Measurements from ENCODE around the gene DAB1.
"Not testable (repeated sequence)": the region's sequence is repeated elsewhere in the genome, so short reads cannot be mapped to it uniquely, and the experiment has no call there.

The DAB1 gene

GRCh38 chr1:57117753-57118152 is 306.1 kb downstream of the DAB1 start:
- no peak for DNase-seq (ENCODE audit: low spot score)

- DNase-seq (ENCODE audit: low spot score), result no peak
Observed at GRCh38 chr1:57116871-57117270, 307.0 kb downstream of the DAB1 start.

GRCh38 chr1:57115030-57115614 is 308.7 kb downstream of the DAB1 start:
- DNase-seq (ENCODE audit: low spot score), result no peak

GRCh38 chr1:57112148-57112547 is 311.7 kb downstream of the DAB1 start:
- no peak for DNase-seq (ENCODE audit: low spot score)

GRCh38 chr1:57111175-57111574 is 312.7 kb downstream of the DAB1 start:
- DNase-seq (ENCODE audit: low spot score), result no peak

- DNase-seq (ENCODE audit: low spot score), result no peak
Observed at GRCh38 chr1:57109883-57110282, 314.0 kb downstream of the DAB1 start.

- no peak for DNase-seq (ENCODE audit: low spot score)
Observed at GRCh38 chr1:57109247-57109646, 314.6 kb downstream of the DAB1 start.

- DNase-seq (ENCODE audit: low spot score), result no peak
Observed at GRCh38 chr1:57106296-57106695, 317.6 kb downstream of the DAB1 start.

GRCh38 chr1:57102561-57103326 is 321.1 kb downstream of the DAB1 start:
- no peak for DNase-seq (ENCODE audit: low spot score)

- no peak for DNase-seq (ENCODE audit: low spot score)
Observed at GRCh38 chr1:57101209-57101608, 322.7 kb downstream of the DAB1 start.

GRCh38 chr1:57094749-57095148 is 329.1 kb downstream of the DAB1 start:
- no peak for DNase-seq (ENCODE audit: low spot score)

GRCh38 chr1:57093122-57093521 is 330.7 kb downstream of the DAB1 start:
- DNase-seq (ENCODE audit: low spot score), result no peak

- no peak for DNase-seq (ENCODE audit: low spot score)
Observed at GRCh38 chr1:57091642-57092041, 332.2 kb downstream of the DAB1 start.

- DNase-seq (ENCODE audit: low spot score), result no peak
Observed at GRCh38 chr1:57089855-57090254, 334.0 kb downstream of the DAB1 start.

GRCh38 chr1:57089221-57089620 is 334.6 kb downstream of the DAB1 start:
- DNase-seq (ENCODE audit: low spot score), result no peak

GRCh38 chr1:57088653-57089052 is 335.2 kb downstream of the DAB1 start:
- DNase-seq (ENCODE audit: low spot score), result no peak

GRCh38 chr1:57087660-57088059 is 336.2 kb downstream of the DAB1 start:
- not testable (repeated sequence) for DNase-seq (ENCODE audit: low spot score)

- no peak for DNase-seq (ENCODE audit: low spot score)
Observed at GRCh38 chr1:57086154-57086553, 337.7 kb downstream of the DAB1 start.

GRCh38 chr1:57084701-57085100 is 339.2 kb downstream of the DAB1 start:
- DNase-seq (ENCODE audit: low spot score), result no peak

GRCh38 chr1:57082711-57083439 is 341.0 kb downstream of the DAB1 start:
- DNase-seq (ENCODE audit: low spot score), result no peak

- DNase-seq (ENCODE audit: low spot score), result peak; percentile 16
Observed at GRCh38 chr1:57079454-57080157, 344.3 kb downstream of the DAB1 start.

- DNase-seq (ENCODE audit: low spot score), result peak; percentile 67
Observed at GRCh38 chr1:57072401-57073110, 351.3 kb downstream of the DAB1 start.
